ENCODE results near the gene ATP9B.

ATP9B gene

GRCh38 chr18:79411614-79412526 lies 342.7 kb downstream of the ATP9B start:
- no peak for DNase-seq (ENCODE audit: low spot score)
- in situ Hi-C loops (cut with MboI; ENCODE audit: low sequenced_read_pairs, unreplicated experiment) = no loop called here
- no peak for TF ChIP-seq CTCF (IDR thresholded peaks at IDR 0.05; ENCODE audit: borderline replicate concordance, control extremely low read depth, extremely low read depth, insufficient read depth, missing control alignments)

- no peak for TF ChIP-seq CTCF (IDR thresholded peaks at IDR 0.05; ENCODE audit: borderline replicate concordance, control extremely low read depth, extremely low read depth, insufficient read depth, missing control alignments)
- in situ Hi-C loops (cut with MboI; ENCODE audit: low sequenced_read_pairs, unreplicated experiment) = no loop called here
- DNase-seq (ENCODE audit: low spot score) = no peak
Measured at GRCh38 chr18:79413025-79413424, 343.8 kb downstream of the ATP9B start.

- DNase-seq (ENCODE audit: low spot score) = no peak
- no peak for TF ChIP-seq CTCF (IDR thresholded peaks at IDR 0.05; ENCODE audit: borderline replicate concordance, control extremely low read depth, extremely low read depth, insufficient read depth, missing control alignments)
- in situ Hi-C loops (cut with MboI; ENCODE audit: low sequenced_read_pairs, unreplicated experiment) = no loop called here
Measured at GRCh38 chr18:79413426-79413825, 344.2 kb downstream of the ATP9B start.

GRCh38 chr18:79413901-79414300 lies 344.7 kb downstream of the ATP9B start:
- no peak for TF ChIP-seq CTCF (IDR thresholded peaks at IDR 0.05; ENCODE audit: borderline replicate concordance, control extremely low read depth, extremely low read depth, insufficient read depth, missing control alignments)
- no peak for DNase-seq (ENCODE audit: low spot score)
- in situ Hi-C loops (cut with MboI; ENCODE audit: low sequenced_read_pairs, unreplicated experiment) = no loop called here

GRCh38 chr18:79416022-79416676 lies 347.0 kb downstream of the ATP9B start:
- no peak for DNase-seq (ENCODE audit: low spot score)
- in situ Hi-C loops (cut with MboI; ENCODE audit: low sequenced_read_pairs, unreplicated experiment) = no loop called here
- TF ChIP-seq CTCF (IDR thresholded peaks at IDR 0.05; ENCODE audit: borderline replicate concordance, control extremely low read depth, extremely low read depth, insufficient read depth, missing control alignments) = no peak

- in situ Hi-C loops (cut with MboI; ENCODE audit: low sequenced_read_pairs, unreplicated experiment) = no loop called here
- no peak for DNase-seq (ENCODE audit: low spot score)
- no peak for TF ChIP-seq CTCF (IDR thresholded peaks at IDR 0.05; ENCODE audit: borderline replicate concordance, control extremely low read depth, extremely low read depth, insufficient read depth, missing control alignments)
Measured at GRCh38 chr18:79416677-79417052, 347.5 kb downstream of the ATP9B start.

Data from GM13976 (cell line).